Gastrocnemius medialis (tissue), 4 donors: ENCODE measurements around the gene NHSL1. TPM values are rescaled to one million over a fixed set of nuclear protein-coding genes. Genes with fewer than 3 reads are reported as not detected.

Experiments used
- ATAC-seq, 2 donors: fragments of 150-250 bp; one replicate each; pipeline ENCODE4 v1.9.1; 2016
- DNase-seq, 2 donors: peaks; one replicate each; pipeline ENCODE4 v3.0.0-alpha.2; 2019
- H3K27ac ChIP-seq, 4 donors: fragments of 200-600 bp; sonication (generic); 1 replicate in 1 of 4; 2 replicates in 3 of 4; pipeline ENCODE4 v1.5.1; 2016 to 2018; ENCODE audit warnings: mild to moderate bottlenecking in 2 of 4, moderate library complexity in 1 of 4
- H3K27me3 ChIP-seq, 3 donors: fragments of 200-600 bp; sonication (generic) in 2 of 3; 1 replicate in 1 of 3; 2 replicates in 2 of 3; pipeline versions ENCODE4 v1.5.1 to v1.6.0; 2016 to 2019; ENCODE audit warnings: mild to moderate bottlenecking in 1 of 3, moderate library complexity in 1 of 3
- H3K36me3 ChIP-seq, 2 donors: fragments of 200-600 bp; sonication (generic) in 1 of 2; one replicate each; pipeline ENCODE4 v1.5.1; 2017 to 2018
- H3K4me1 ChIP-seq, 2 donors: fragments of 200-600 bp; sonication (generic) in 1 of 2; one replicate each; pipeline ENCODE4 v1.5.1; 2016 to 2017; ENCODE audit warnings: mild to moderate bottlenecking in 2 of 2
- H3K4me3 ChIP-seq, 4 donors: fragments of 200-600 bp; sonication (generic) in 3 of 4; 1 replicate in 1 of 4; 2 replicates in 3 of 4; pipeline ENCODE4 v1.5.1; 2016 to 2019; ENCODE audit warnings: mild to moderate bottlenecking in 2 of 4
- H3K9me3 ChIP-seq, 3 donors: fragments of 200-600 bp; sonication (generic) in 2 of 3; 1 replicate in 1 of 3; 2 replicates in 2 of 3; pipeline ENCODE4 v1.5.1; 2016 to 2019
- CTCF ChIP-seq, 5 experiments: fragments of 450-650 bp in 3 of 5; fragments of 200-600 bp in 2 of 5; sonication (generic) in 2 of 5; IDR thresholded peaks in 4 of 5; conservative IDR thresholded peaks in 1 of 5; 1 replicate in 4 of 5; 2 replicates in 1 of 5; pipeline ENCODE4 v1.5.1; 2016 to 2019; ENCODE audit warnings: antibody characterized with exemption in 5 of 5, mild to moderate bottlenecking in 3 of 5, moderate library complexity in 3 of 5
- POLR2A ChIP-seq, 2 donors: fragments of 450-650 bp; IDR thresholded peaks; one replicate each; pipeline ENCODE4 v1.6.1; 2017; ENCODE audit warnings: antibody characterized with exemption in 2 of 2, mild to moderate bottlenecking in 2 of 2, moderate library complexity in 2 of 2
- in situ Hi-C, 4 donors: fragments of 200-750 bp; cut with MboI; loops; one replicate each; pipeline versions ENCODE4 v1.15.0 to v1.8.0; 2017; ENCODE audit warnings: low sequenced_read_pairs in 4 of 4
- intact Hi-C: fragments of 100-400 bp; cut with DNase I; formaldehyde crosslinking; loops from one replicate; pipeline ENCODE4 v1.15.1; 2023; ENCODE audit warnings: low total_unique reads
- total RNA-seq, 4 donors: library from RNA; depleted of rRNA; stranded (reverse); fragments of >200 nt; gene quantifications; one replicate each; pipeline versions ENCODE4 v1.1.0 to v1.2.3, GENCODE V29; 2016

NHSL1 gene
- total RNA-seq, 4 donors from 2014 or later: 0.31 to 2.0 (median 1.1) TPM

DNA sequence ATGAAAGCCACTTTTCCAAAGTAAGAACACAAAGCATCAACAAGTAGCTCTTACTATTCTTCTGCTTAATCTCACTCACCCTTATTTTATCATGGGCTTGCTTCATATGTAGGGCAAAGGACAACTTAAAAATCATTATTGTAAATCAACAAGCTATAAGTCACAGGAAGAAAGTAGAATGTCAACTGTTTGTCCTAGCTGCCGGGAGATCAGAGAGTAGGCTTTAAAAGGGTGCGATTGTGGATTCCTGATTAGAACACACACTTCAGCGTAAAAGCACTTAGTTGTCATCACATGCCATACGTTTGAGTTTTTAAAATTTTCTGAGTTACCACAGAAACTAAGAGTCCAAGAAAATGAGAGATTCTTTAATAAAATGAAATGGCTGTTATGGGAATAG is 44.4 kb upstream of the NHSL1 start:
- Histone ChIP-seq H3K36me3 (no peaks in the 10 kb centered on the region), H3K27ac (no peak overlapping the region), H3K4me3 (no peak overlapping the region), H3K9me3 (no peaks in the 10 kb centered on the region), H3K4me1 (peaks cover 0 to 10% of the 10 kb centered on the region in 2 donors), H3K27me3 (no peaks in the 10 kb centered on the region)
- intact Hi-C loops (no loop called here), in situ Hi-C loops (no loop called here)
- TF ChIP-seq CTCF (IDR thresholded peaks at IDR 0.05 in 4 of 5, conservative IDR thresholded peaks at IDR 0.05 in 1 of 5): no peak
- TF ChIP-seq POLR2A (IDR thresholded peaks at IDR 0.05): no peak
- no peak for DNase-seq
- no peak for ATAC-seq

DNA sequence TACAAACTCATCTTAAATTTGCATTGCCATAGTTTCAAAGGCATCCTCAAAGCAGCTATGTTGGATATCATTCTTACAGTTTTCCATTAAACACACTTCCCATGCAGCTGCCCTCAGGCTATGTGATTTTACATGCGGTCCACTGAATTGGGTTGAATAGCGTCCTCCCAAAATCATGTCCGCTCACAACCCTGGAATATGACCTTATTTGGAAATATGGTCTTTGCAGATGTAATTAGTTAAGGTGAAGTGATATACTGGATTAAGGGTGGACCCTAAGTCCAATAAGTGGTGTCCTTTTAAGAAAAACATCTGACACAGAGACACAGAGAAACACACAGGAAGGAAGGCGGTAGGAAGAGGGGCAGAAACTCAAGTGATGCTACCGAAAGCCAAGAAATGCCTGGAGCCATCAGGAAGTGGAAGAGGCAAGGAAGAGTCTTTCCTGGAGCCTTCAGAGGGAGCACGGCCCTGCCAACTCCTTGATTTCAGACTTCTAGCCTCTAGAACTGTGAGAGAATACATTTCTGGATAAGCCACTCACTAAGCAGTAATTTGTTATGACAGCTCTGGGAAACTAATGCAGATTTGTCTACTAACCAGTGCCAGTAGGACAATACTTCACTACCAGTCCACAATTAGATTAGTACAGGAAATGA is 42.7 kb upstream of the NHSL1 start:
- Histone ChIP-seq H3K27ac (no peak overlapping the region), H3K9me3 (no peaks in the 10 kb centered on the region), H3K4me1 (peaks cover 0 to 10% of the 10 kb centered on the region in 2 donors), H3K36me3 (no peaks in the 10 kb centered on the region), H3K27me3 (no peaks in the 10 kb centered on the region), H3K4me3 (no peak overlapping the region)
- DNase-seq: no peak
- TF ChIP-seq POLR2A (IDR thresholded peaks at IDR 0.05): no peak
- no peak for TF ChIP-seq CTCF (IDR thresholded peaks at IDR 0.05 in 4 of 5, conservative IDR thresholded peaks at IDR 0.05 in 1 of 5)
- in situ Hi-C loops (no loop called here), intact Hi-C loops (no loop called here)
- no peak for ATAC-seq

GRCh38 chr6:138540468-138540867 is 41.2 kb upstream of the NHSL1 start:
- Histone ChIP-seq H3K36me3 (no peaks in the 10 kb centered on the region), H3K27ac (no peak overlapping the region), H3K4me1 (peaks cover 0 to 4% of the 10 kb centered on the region in 2 donors), H3K4me3 (no peak overlapping the region), H3K9me3 (no peaks in the 10 kb centered on the region), H3K27me3 (no peaks in the 10 kb centered on the region)
- TF ChIP-seq CTCF (IDR thresholded peaks at IDR 0.05 in 4 of 5, conservative IDR thresholded peaks at IDR 0.05 in 1 of 5): no peak
- in situ Hi-C loops (no loop called here), intact Hi-C loops (no loop called here)
- ATAC-seq (no peak), DNase-seq (no peak)

GRCh38 chr6:138539876-138540275 is 40.6 kb upstream of the NHSL1 start:
- no peaks in the 10 kb centered on the region for H3K36me3 ChIP-seq
- no peak for ATAC-seq
- H3K27me3 ChIP-seq: no peaks in the 10 kb centered on the region
- no peak overlapping the region for H3K4me3 ChIP-seq
- H3K4me1 ChIP-seq: no peaks in the 10 kb centered on the region
- TF ChIP-seq POLR2A (IDR thresholded peaks at IDR 0.05): no peak
- no peak for TF ChIP-seq CTCF (IDR thresholded peaks at IDR 0.05 in 4 of 5, conservative IDR thresholded peaks at IDR 0.05 in 1 of 5)
- H3K9me3 ChIP-seq: no peaks in the 10 kb centered on the region
- in situ Hi-C loops (no loop called here), intact Hi-C loops (no loop called here)
- no peak for DNase-seq
- no peak overlapping the region for H3K27ac ChIP-seq
